ENCODE results near the gene RBL2.
"Not testable (repeated sequence)": the region's sequence is repeated elsewhere in the genome, so short reads cannot be mapped to it uniquely, and the experiment has no call there.

Gene RBL2

GRCh38 chr16:53539346-53539745, 105.1 kb downstream of the RBL2 start:
- not testable (repeated sequence) for DNase-seq (ENCODE audit: low read depth, low spot score)

- not testable (repeated sequence) for DNase-seq (ENCODE audit: low read depth, low spot score)
Measured at GRCh38 chr16:53539759-53540718, 105.8 kb downstream of the RBL2 start.

Measured in iPS DF 19.7 (cell line).